Right lobe of liver (tissue), 6 donors: Measurements from ENCODE around the gene APP. TPM values are rescaled to one million over a fixed set of nuclear protein-coding genes. Genes with fewer than 3 reads are reported as not detected.

Experiments used
- ATAC-seq, 4 donors: fragments of 200-7000 bp; cut with Tn5 transposase; one replicate each; pipeline ENCODE4 v1.9.1; 2020; ENCODE audit warnings: mild to moderate bottlenecking in 4 of 4, moderate library complexity in 4 of 4
- DNase-seq, 3 donors: peaks; one replicate each; pipeline ENCODE4 v3.0.0-alpha.2; 2020
- H3K27ac ChIP-seq, 3 donors: fragments of 200-600 bp; one replicate each; pipeline ENCODE4 v1.8.0; 2022
- H3K27me3 ChIP-seq, 2 donors: fragments of 200-600 bp; one replicate each; pipeline ENCODE4 v1.8.0; 2022
- H3K36me3 ChIP-seq, 4 donors: fragments of 200-600 bp; sonication (generic) in 1 of 4; one replicate each; pipeline versions ENCODE4 v1.5.1 to v1.8.0; 2017 to 2022; ENCODE audit warnings: control low read depth in 1 of 4
- H3K4me1 ChIP-seq, 4 donors: fragments of 200-600 bp; sonication (generic) in 1 of 4; one replicate each; pipeline versions ENCODE4 v1.5.1 to v1.8.0; 2017 to 2022; ENCODE audit warnings: control low read depth in 1 of 4
- H3K4me3 ChIP-seq, 3 donors: fragments of 200-600 bp; one replicate each; pipeline ENCODE4 v1.8.0; 2022
- H3K9me3 ChIP-seq, 4 donors: fragments of 200-600 bp; sonication (generic) in 1 of 4; one replicate each; pipeline versions ENCODE4 v1.5.1 to v1.8.0; 2017 to 2022; ENCODE audit warnings: control low read depth in 1 of 4
- POLR2A ChIP-seq: fragments of 450-650 bp; IDR thresholded peaks from one replicate; pipeline ENCODE4 v1.6.1; 2017; ENCODE audit warnings: antibody characterized with exemption, mild to moderate bottlenecking
- WGBS: methylation state at CpG from one replicate; pipeline ENCODE4 v1.1.6; 2018; ENCODE audit warnings: low coverage, low lambda C conversion rate; ENCODE audit not compliant: insufficient coverage; ENCODE audit errors: missing lambda C conversion rate; 5-methylcytosine and 5-hydroxymethylcytosine counted together
- intact Hi-C, 2 donors: fragments of 100-400 bp; cut with DNase I; formaldehyde crosslinking; loops; one replicate each; pipeline versions ENCODE4 v1.11.2 to v1.14.1; 2022
- total RNA-seq, 6 experiments: library from RNA; depleted of rRNA in 2 of 6; stranded (reverse); fragments of >200 nt in 2 of 6; fragmentation: NEBNext Ultra II Directional in 3 of 6; extraction: Animal tissue kit (Norgen Biotek cat#: 25700) in 3 of 6; gene quantifications; one replicate each; pipeline versions ENCODE4 v1.1.0 to v1.2.4, GENCODE V29; 2016 to 2023
- TF ChIP-seq, protein P1 (sequence below), 4 donors: fragments of 200-600 bp in 3 of 4; fragments of 450-650 bp in 1 of 4; IDR thresholded peaks; one replicate each; pipeline versions ENCODE4 v1.5.1 to v1.8.0; 2016 to 2022; ENCODE audit warnings: antibody characterized with exemption in 4 of 4, mild to moderate bottlenecking in 2 of 4
- donor health status: DM: no; HTN: yes; CAD: no.
- donor health status: DM: no; HTN: no; CAD: no.
- donor health status: DM: no; HTN: no; CAD: no.
- donor health status: DM: no; HTN: yes; CAD: no.
- donor health status: DM: no; HTN: yes; CAD: no.

APP gene
- total RNA-seq, 6 experiments from 2014 or later = 127 to 262 (median 208) TPM

- WGBS = 87% methylated on average over 3 of the region's 3 CpGs
- H3K27ac ChIP-seq = no peak overlapping the region
Observed at GRCh38 chr21:25980710-25981109, 189.9 kb downstream of the APP start.

DNA sequence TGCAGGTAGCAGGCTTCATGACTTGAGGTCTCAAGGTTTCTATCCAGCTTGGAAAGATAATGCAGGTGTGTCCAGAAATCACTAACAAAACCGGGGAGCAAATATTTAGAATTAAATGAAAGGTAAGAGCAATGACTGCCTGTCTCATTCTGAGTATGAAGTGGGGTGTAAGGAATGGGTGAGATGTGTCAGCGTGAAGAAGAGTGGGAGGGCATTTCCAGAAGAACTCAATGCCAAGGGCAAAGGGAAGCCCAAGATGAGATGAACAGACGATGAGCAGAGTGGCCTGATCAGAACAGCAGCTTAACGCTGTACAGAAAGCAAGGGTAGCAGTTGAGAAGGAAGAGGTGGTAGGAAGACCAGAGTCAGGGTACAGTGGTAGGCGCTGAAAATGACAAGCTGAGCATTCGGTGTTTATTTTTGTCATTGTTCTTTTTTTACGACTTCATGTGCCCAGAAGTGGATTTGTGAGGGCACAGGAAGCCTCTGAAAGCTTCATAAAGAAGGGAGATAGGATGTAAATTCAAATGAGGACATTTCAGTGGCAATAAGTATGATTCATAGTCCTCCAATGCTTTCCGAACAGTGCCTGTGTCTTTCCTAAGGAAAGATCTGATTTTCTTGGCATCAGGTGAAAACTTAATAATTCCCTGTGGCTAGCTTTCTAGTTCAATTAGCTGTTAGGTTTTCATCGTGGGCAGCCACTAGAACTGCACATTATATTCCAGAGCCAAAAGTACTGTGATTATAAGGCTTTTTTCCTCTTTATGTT lies 190.5 kb downstream of the APP start:
- no peak for DNase-seq
- Histone ChIP-seq H3K27ac (no peak overlapping the region), H3K27me3 (no peaks in the 10 kb centered on the region), H3K9me3 (no peaks in the 10 kb centered on the region), H3K4me3 (no peak overlapping the region), H3K4me1 (no peaks in the 10 kb centered on the region), H3K36me3 (peaks cover 0 to 15% (median 1%) of the 10 kb centered on the region in 4 donors)
- 77% methylated on average over 8 of the region's 9 CpGs for WGBS
- ATAC-seq = no peak
- intact Hi-C loops = no loop called here
- TF ChIP-seq, protein P1, sequence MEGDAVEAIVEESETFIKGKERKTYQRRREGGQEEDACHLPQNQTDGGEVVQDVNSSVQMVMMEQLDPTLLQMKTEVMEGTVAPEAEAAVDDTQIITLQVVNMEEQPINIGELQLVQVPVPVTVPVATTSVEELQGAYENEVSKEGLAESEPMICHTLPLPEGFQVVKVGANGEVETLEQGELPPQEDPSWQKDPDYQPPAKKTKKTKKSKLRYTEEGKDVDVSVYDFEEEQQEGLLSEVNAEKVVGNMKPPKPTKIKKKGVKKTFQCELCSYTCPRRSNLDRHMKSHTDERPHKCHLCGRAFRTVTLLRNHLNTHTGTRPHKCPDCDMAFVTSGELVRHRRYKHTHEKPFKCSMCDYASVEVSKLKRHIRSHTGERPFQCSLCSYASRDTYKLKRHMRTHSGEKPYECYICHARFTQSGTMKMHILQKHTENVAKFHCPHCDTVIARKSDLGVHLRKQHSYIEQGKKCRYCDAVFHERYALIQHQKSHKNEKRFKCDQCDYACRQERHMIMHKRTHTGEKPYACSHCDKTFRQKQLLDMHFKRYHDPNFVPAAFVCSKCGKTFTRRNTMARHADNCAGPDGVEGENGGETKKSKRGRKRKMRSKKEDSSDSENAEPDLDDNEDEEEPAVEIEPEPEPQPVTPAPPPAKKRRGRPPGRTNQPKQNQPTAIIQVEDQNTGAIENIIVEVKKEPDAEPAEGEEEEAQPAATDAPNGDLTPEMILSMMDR (IDR thresholded peaks at IDR 0.05) = no peak
- no peak for TF ChIP-seq POLR2A

More at GRCh38 chr21:25980710-25981109, 189.9 kb downstream of the APP start:
- H3K4me1 ChIP-seq = no peaks in the 10 kb centered on the region
- ATAC-seq = no peak
- peaks cover 0 to 11% (median 0%) of the 10 kb centered on the region in 4 donors for H3K36me3 ChIP-seq
- no peak for TF ChIP-seq POLR2A
- TF ChIP-seq, protein P1 (IDR thresholded peaks at IDR 0.05) = no peak
- H3K4me3 ChIP-seq = no peak overlapping the region
- H3K9me3 ChIP-seq = no peaks in the 10 kb centered on the region
- DNase-seq = no peak
- intact Hi-C loops = no loop called here
- no peaks in the 10 kb centered on the region for H3K27me3 ChIP-seq

- Histone ChIP-seq H3K4me3 (no peak overlapping the region), H3K4me1 (no peaks in the 10 kb centered on the region), H3K9me3 (no peaks in the 10 kb centered on the region), H3K27me3 (no peaks in the 10 kb centered on the region), H3K27ac (no peak overlapping the region), H3K36me3 (peaks cover 0 to 20% (median 8%) of the 10 kb centered on the region in 4 donors)
- ATAC-seq (no peak), DNase-seq (no peak)
- intact Hi-C loops = no loop called here
- TF ChIP-seq POLR2A = no peak
- TF ChIP-seq, protein P1 (IDR thresholded peaks at IDR 0.05) = no peak
Observed at GRCh38 chr21:25977068-25977611, 193.4 kb downstream of the APP start.

DNA sequence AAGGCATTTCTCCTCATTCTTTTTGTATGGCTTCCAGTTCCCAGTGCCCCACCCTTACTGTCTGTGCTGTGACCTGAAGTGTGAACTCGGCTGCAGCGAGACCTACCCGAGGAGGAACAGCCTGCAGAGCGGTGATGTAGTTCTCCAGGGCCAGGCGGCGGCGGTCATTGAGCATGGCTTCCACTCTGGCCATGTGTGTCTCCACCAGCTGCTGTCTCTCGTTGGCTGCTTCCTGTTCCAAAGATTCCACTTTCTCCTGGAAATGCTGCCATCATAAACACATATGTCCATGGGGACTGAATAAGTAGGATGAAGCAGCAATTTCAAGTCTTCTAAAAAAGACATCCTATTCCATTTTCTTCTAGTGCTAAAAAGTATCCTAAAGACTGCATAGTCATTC lies 195.6 kb downstream of the APP start:
- no peaks in the 10 kb centered on the region for H3K4me1 ChIP-seq
- H3K4me3 ChIP-seq = no peak overlapping the region
- no peaks in the 10 kb centered on the region for H3K9me3 ChIP-seq
- no peaks in the 10 kb centered on the region for H3K27me3 ChIP-seq
- peaks cover 0 to 15% (median 7%) of the 10 kb centered on the region in 4 donors for H3K36me3 ChIP-seq
- intact Hi-C loops = no loop called here
- no peak for TF ChIP-seq POLR2A
- TF ChIP-seq, protein P1 (IDR thresholded peaks at IDR 0.05) = no peak
- no peak overlapping the region for H3K27ac ChIP-seq
- no peak for DNase-seq
- WGBS = 50% methylated on average over 1 of the region's 8 CpGs
- no peak for ATAC-seq
